Loucy (cell line): ENCODE measurements around the gene PHACTR1.
"Not testable (repeated sequence)": the region's sequence is repeated elsewhere in the genome, so short reads cannot be mapped to it uniquely, and the experiment has no call there.

ENCODE experiments used
- H2AFZ ChIP-seq: fragments of 200-600 bp; sonication (generic); 2 replicates; pipeline ENCODE4 v1.6.0; 2016; ENCODE audit warnings: antibody characterized with exemption, mild to moderate bottlenecking, low read length, moderate library complexity
- H3F3A ChIP-seq: fragments of 200-600 bp; 2 replicates; pipeline ENCODE4 v1.6.0; 2016; ENCODE audit warnings: antibody characterized with exemption, low read depth, mild to moderate bottlenecking
- H3K27me3 ChIP-seq: fragments of 200-600 bp; sonication (generic); 2 replicates; pipeline ENCODE4 v1.6.1; 2014; ENCODE audit warnings: low read length, mild to moderate bottlenecking; ENCODE audit not compliant: insufficient read depth, poor library complexity, severe bottlenecking
- H3K36me3 ChIP-seq: fragments of 200-600 bp; sonication (generic); 2 replicates; pipeline ENCODE4 v1.6.1; 2016; ENCODE audit warnings: low read length; ENCODE audit not compliant: insufficient read depth
- H3K4me1 ChIP-seq: fragments of 200-600 bp; sonication (generic); 2 replicates; pipeline ENCODE4 v1.5.1; 2014; ENCODE audit warnings: low read length, mild to moderate bottlenecking; ENCODE audit not compliant: insufficient read depth, poor library complexity, severe bottlenecking
- H3K4me2 ChIP-seq: fragments of 200-600 bp; sonication (generic); 2 replicates; pipeline ENCODE4 v1.6.0; 2014; ENCODE audit warnings: antibody characterized with exemption, low read length, low read depth, mild to moderate bottlenecking; ENCODE audit not compliant: poor library complexity, severe bottlenecking
- H3K4me3 ChIP-seq: fragments of 200-600 bp; sonication (generic); 2 replicates; pipeline ENCODE4 v1.5.1; 2014; ENCODE audit warnings: low read length, mild to moderate bottlenecking, mixed read lengths; ENCODE audit not compliant: poor library complexity, severe bottlenecking
- H3K79me2 ChIP-seq: fragments of 200-600 bp; sonication (generic); 2 replicates; pipeline ENCODE4 v1.6.1; 2014; ENCODE audit warnings: low read length; ENCODE audit not compliant: insufficient read depth
- H3K9ac ChIP-seq: fragments of 200-600 bp; sonication (generic); 2 replicates; pipeline ENCODE4 v1.6.0; 2014; ENCODE audit warnings: mild to moderate bottlenecking, low read depth, low read length, moderate library complexity; ENCODE audit not compliant: poor library complexity, severe bottlenecking
- H3K9me2 ChIP-seq: fragments of 200-600 bp; sonication (generic); replicated peaks from 2 replicates; pipeline ENCODE4 v1.6.1; 2016; ENCODE audit warnings: low read depth, low read length, mixed read lengths
- H3K9me3 ChIP-seq: fragments of 200-600 bp; sonication (generic); 2 replicates; pipeline ENCODE4 v1.6.1; 2014; ENCODE audit warnings: mild to moderate bottlenecking, antibody characterized with exemption, low read length, low read depth; ENCODE audit not compliant: insufficient read depth
- H4K20me1 ChIP-seq: fragments of 200-600 bp; sonication (generic); 2 replicates; pipeline ENCODE4 v1.6.0; 2014; ENCODE audit warnings: antibody characterized with exemption, low read length, mild to moderate bottlenecking; ENCODE audit not compliant: insufficient read depth, poor library complexity, severe bottlenecking
- CTCF ChIP-seq: fragments of 200-600 bp; sonication (generic); conservative IDR thresholded peaks from 2 replicates; pipeline ENCODE4 v1.5.1; 2014; ENCODE audit warnings: mild to moderate bottlenecking, antibody characterized with exemption, low read length
- EZH2phosphoT487 ChIP-seq: fragments of 200-600 bp; IDR thresholded peaks from 2 replicates; pipeline ENCODE4 v1.6.1; 2018; ENCODE audit warnings: antibody characterized with exemption, mild to moderate bottlenecking, moderate library complexity, borderline replicate concordance

PHACTR1 gene

GRCh38 chr6:13319891-13320564, 603.5 kb downstream of the PHACTR1 start:
- H3K9ac ChIP-seq = no peak overlapping the region
- H3K9me2 ChIP-seq = no peaks in the 10 kb centered on the region
- no peak overlapping the region for H3K4me3 ChIP-seq
- no peak overlapping the region for H2AFZ ChIP-seq
- H3K36me3 ChIP-seq = peaks cover 62% of the 10 kb centered on the region
- H3K4me2 ChIP-seq = no peak overlapping the region
- H3K79me2 ChIP-seq = no peaks in the 10 kb centered on the region
- H4K20me1 ChIP-seq = no peaks in the 10 kb centered on the region
- H3K9me3 ChIP-seq = no peaks in the 10 kb centered on the region
- H3K4me1 ChIP-seq = no peaks in the 10 kb centered on the region
- H3F3A ChIP-seq = no peaks in the 10 kb centered on the region
- TF ChIP-seq CTCF = no peak
- TF ChIP-seq EZH2phosphoT487 = no peak
- H3K27me3 ChIP-seq = no peaks in the 10 kb centered on the region

GRCh38 chr6:13326031-13326586, 609.5 kb downstream of the PHACTR1 start:
- not testable (repeated sequence) for H2AFZ ChIP-seq, H4K20me1 ChIP-seq, H3K9me3 ChIP-seq, H3K27me3 ChIP-seq, H3K9me2 ChIP-seq, H3F3A ChIP-seq
- H3K4me1 ChIP-seq = peaks cover 29% of the 10 kb centered on the region
- H3K4me3 ChIP-seq = peak overlapping the region; percentile 94
- peak overlapping the region; percentile 92 for H3K9ac ChIP-seq
- H3K79me2 ChIP-seq = peaks cover 24% of the 10 kb centered on the region
- peaks cover 11% of the 10 kb centered on the region for H3K36me3 ChIP-seq
- H3K4me2 ChIP-seq = peak overlapping the region; percentile 93

- no peak for TF ChIP-seq EZH2phosphoT487
- no peak for TF ChIP-seq CTCF
- peak overlapping the region; percentile 93 for H3K4me2 ChIP-seq
- peak overlapping the region; percentile 83 for H2AFZ ChIP-seq
Measured at GRCh38 chr6:13327691-13328075, 611.1 kb downstream of the PHACTR1 start.

More at GRCh38 chr6:13327691-13328075, 611.1 kb downstream of the PHACTR1 start:
- H3K9ac ChIP-seq = peak overlapping the region; percentile 92
- peak overlapping the region; percentile 94 for H3K4me3 ChIP-seq
- peaks cover 29% of the 10 kb centered on the region for H3K4me1 ChIP-seq
- no peaks in the 10 kb centered on the region; the same call in 1 of the 2 replicates for H3K36me3 ChIP-seq
- no peaks in the 10 kb centered on the region for H3K9me3 ChIP-seq
- no peaks in the 10 kb centered on the region for H3K9me2 ChIP-seq
- H4K20me1 ChIP-seq = no peaks in the 10 kb centered on the region
- peaks cover 2% of the 10 kb centered on the region; the same call in 1 of the 2 replicates for H3F3A ChIP-seq
- peaks cover 24% of the 10 kb centered on the region for H3K79me2 ChIP-seq
- H3K27me3 ChIP-seq = no peaks in the 10 kb centered on the region
